HCT116 (cell line): ENCODE results near the gene MEGF8. TPM values are rescaled to one million over a fixed set of nuclear protein-coding genes. Genes with fewer than 3 reads are reported as not detected.

ENCODE experiments used
- ATAC-seq: fragments of 200-7000 bp; cut with Tn5 transposase; 2 replicates; pipeline ENCODE4 v1.9.1; 2020; ENCODE audit warnings: mild to moderate bottlenecking, moderate library complexity
- BruUV-seq: library from RNA; stranded (reverse); fragments of 400-500 nt; replicated peaks from 2 replicates; lab custom pipeline; 2021; lab: Mats Ljungman, UMichigan
- CTCF ChIA-PET: fragments of 300-600 bp; sonication (Branson Sonifier 250); formaldehyde crosslinking; loops from one replicate; lab custom pipeline; 2021; ENCODE audit warnings: antibody characterized with exemption; lab: Charles Lee
- POLR2A ChIA-PET: fragments of 300-600, 350-600 bp; sonication (Branson Sonifier 250); formaldehyde crosslinking; loops from one replicate; lab custom pipeline; 2021; ENCODE audit warnings: antibody characterized with exemption; lab: Charles Lee
- RAD21 ChIA-PET, 2 experiments: fragments of 300-600 bp; sonication (Branson Sonifier 250); formaldehyde crosslinking; loops; one replicate each; lab custom pipeline; 2023; ENCODE audit warnings: low total read pairs in 2 of 2; ENCODE audit not compliant: uncharacterized antibody in 2 of 2, unreplicated experiment in 2 of 2, low non-redundant PET in 1 of 2; lab: Charles Lee
- DNase-seq: peaks from one replicate; pipeline ENCODE4 v3.0.0-alpha.2; 2010; ENCODE audit warnings: low read depth, low spot score
- H2AFZ ChIP-seq: fragments of 200-600 bp; shearing (Covaris generic), sonication (generic); 2 replicates; pipeline ENCODE4 v1.6.1; 2017; ENCODE audit warnings: low read depth, mixed run types, mixed read lengths, antibody characterized with exemption, low read length; ENCODE audit not compliant: poor library complexity, severe bottlenecking
- H3K27ac ChIP-seq: 2 replicates; pipeline ENCODE4 v1.5.1; 2012; ENCODE audit warnings: low read depth, low read length
- H3K27me3 ChIP-seq: fragments of 200-600 bp; sonication (generic); 2 replicates; pipeline ENCODE4 v1.6.1; 2016; ENCODE audit warnings: mixed run types, low read length, mixed read lengths; ENCODE audit not compliant: insufficient read depth
- H3K36me3 ChIP-seq, 2 experiments: fragments of 200-500 bp in 1 of 2; fragments of 200-600 bp in 1 of 2; sonication (Bioruptor generic) in 1 of 2; sonication (generic) in 1 of 2; 2 replicates each; pipeline versions ENCODE4 v1.5.1 to v1.6.1; 2014 to 2016; ENCODE audit warnings: low read length in 2 of 2, inconsistent platforms in 1 of 2, mixed read lengths in 1 of 2, mixed run types in 1 of 2; ENCODE audit not compliant: insufficient read depth in 2 of 2, control insufficient read depth in 1 of 2
- H3K4me1 ChIP-seq, 2 experiments: fragments of 200-600 bp in 1 of 2; sonication (generic) in 1 of 2; 2 replicates each; pipeline versions ENCODE4 v1.5.1 to v1.6.1; 2012 to 2017; ENCODE audit warnings: low read length in 2 of 2, inconsistent platforms in 1 of 2, mild to moderate bottlenecking in 1 of 2, mixed read lengths in 1 of 2, mixed run types in 1 of 2, moderate library complexity in 1 of 2; ENCODE audit not compliant: insufficient read depth in 2 of 2, control insufficient read depth in 1 of 2
- H3K4me2 ChIP-seq: fragments of 200-600 bp; sonication (generic); 2 replicates; pipeline ENCODE4 v1.6.1; 2017; ENCODE audit warnings: mixed run types, low read length, mixed read lengths
- H3K4me3 ChIP-seq, 2 experiments: fragments of 200-600 bp in 1 of 2; sonication (generic) in 1 of 2; replicated peaks in 1 of 2; 2 replicates each; pipeline ENCODE4 v1.5.1; 2011 to 2016; ENCODE audit warnings: low read length in 2 of 2, control low read depth in 1 of 2, low read depth in 1 of 2, mild to moderate bottlenecking in 1 of 2, mixed read lengths in 1 of 2, mixed run types in 1 of 2
- H3K79me2 ChIP-seq: fragments of 200-600 bp; sonication (generic); 2 replicates; pipeline ENCODE4 v1.6.1; 2017; ENCODE audit warnings: mild to moderate bottlenecking, mixed run types, low read length, moderate library complexity, mixed read lengths; ENCODE audit not compliant: insufficient read depth
- H3K9ac ChIP-seq: fragments of 200-600 bp; sonication (generic); 2 replicates; pipeline ENCODE4 v1.6.1; 2016; ENCODE audit warnings: low read length, mixed read lengths
- H3K9me2 ChIP-seq: fragments of 200-600 bp; sonication (generic), shearing (Covaris generic); 2 replicates; pipeline ENCODE4 v1.6.1; 2017; ENCODE audit warnings: mixed run types, mild to moderate bottlenecking, moderate library complexity; ENCODE audit not compliant: insufficient read depth
- H3K9me3 ChIP-seq, 2 experiments: fragments of 200-500 bp in 1 of 2; fragments of 200-600 bp in 1 of 2; sonication (Bioruptor generic) in 1 of 2; sonication (generic) in 1 of 2; 2 replicates each; pipeline ENCODE4 v1.6.1; 2014 to 2017; ENCODE audit warnings: low read length in 2 of 2, mixed read lengths in 2 of 2, inconsistent platforms in 1 of 2, low read depth in 1 of 2, mild to moderate bottlenecking in 1 of 2, mixed run types in 1 of 2, moderate library complexity in 1 of 2; ENCODE audit not compliant: control insufficient read depth in 1 of 2, insufficient read depth in 1 of 2
- H4K20me1 ChIP-seq: fragments of 200-600 bp; sonication (generic), shearing (Covaris generic); 2 replicates; pipeline ENCODE4 v1.6.1; 2017; ENCODE audit warnings: mixed run types, mild to moderate bottlenecking, moderate library complexity; ENCODE audit not compliant: insufficient read depth
- CBX3 ChIP-seq: IDR thresholded peaks from 2 replicates; pipeline ENCODE4 v1.6.1; 2012; ENCODE audit warnings: low read depth
- CEBPB ChIP-seq: IDR thresholded peaks from 2 replicates; pipeline ENCODE4 v1.6.1; 2012; ENCODE audit warnings: low read depth
- ELF1 ChIP-seq: IDR thresholded peaks from 2 replicates; pipeline ENCODE4 v1.6.1; 2012; ENCODE audit warnings: low read depth, borderline replicate concordance
- EZH2 ChIP-seq: fragments of 200-600 bp; sonication (generic); IDR thresholded peaks from 2 replicates; pipeline ENCODE4 v1.6.1; 2017; ENCODE audit warnings: antibody characterized with exemption, mixed run types
- EZH2phosphoT487 ChIP-seq: fragments of 200-600 bp; IDR thresholded peaks from 2 replicates; pipeline ENCODE4 v1.6.1; 2018; ENCODE audit warnings: antibody characterized with exemption, borderline replicate concordance
- JUND ChIP-seq: IDR thresholded peaks from 2 replicates; pipeline ENCODE4 v1.6.1; 2012
- POLR2A ChIP-seq: IDR thresholded peaks from 2 replicates; pipeline ENCODE4 v1.7.0; 2011; ENCODE audit warnings: borderline replicate concordance; ENCODE audit not compliant: insufficient read depth, insufficient read length; ENCODE audit errors: extremely low read depth
- SIN3A ChIP-seq: IDR thresholded peaks from 2 replicates; pipeline ENCODE4 v1.6.1; 2012; ENCODE audit warnings: low read depth
- SRF ChIP-seq: IDR thresholded peaks from 2 replicates; pipeline ENCODE4 v1.6.1; 2012; ENCODE audit warnings: low read depth
- YY1 ChIP-seq: IDR thresholded peaks from 2 replicates; pipeline ENCODE4 v1.6.1; 2011; ENCODE audit warnings: low read length, low read depth, moderate library complexity, mild to moderate bottlenecking; ENCODE audit not compliant: insufficient replicate concordance; ENCODE audit errors: extremely low read depth
- ZFX ChIP-seq: fragments of 450-650 bp; IDR thresholded peaks from 2 replicates; pipeline ENCODE4 v1.6.1; 2017
- ZNF274 ChIP-seq: fragments of 200-500 bp; sonication (Bioruptor generic); IDR thresholded peaks from 2 replicates; pipeline ENCODE4 v1.6.1; 2014; ENCODE audit warnings: mild to moderate bottlenecking, low read depth, low read length, inconsistent platforms
- intact Hi-C: fragments of 100-400 bp; cut with micrococcal nuclease; formaldehyde crosslinking; loops from 2 replicates; pipeline ENCODE4 v1.10.0; 2022
- total RNA-seq: library from RNA; stranded (reverse); gene quantifications from one replicate; pipeline ENCODE4 v1.2.1, GENCODE V29; 2021; ENCODE audit not compliant: unreplicated experiment
- TF ChIP-seq, protein P1 (sequence below): IDR thresholded peaks from 2 replicates; pipeline ENCODE4 v1.6.1; 2012
- TF ChIP-seq, protein P2 (sequence below): IDR thresholded peaks from 2 replicates; pipeline ENCODE4 v1.6.1; 2012
- TF ChIP-seq, protein P3 (sequence below): IDR thresholded peaks from 2 replicates; pipeline ENCODE4 v1.6.1; 2011; ENCODE audit warnings: mild to moderate bottlenecking, low read length, moderate library complexity; ENCODE audit not compliant: insufficient replicate concordance; ENCODE audit errors: extremely low read depth
- TF ChIP-seq, protein P4 (sequence below), 3 experiments: fragments of 200-600 bp in 1 of 3; sonication (generic) in 1 of 3; IDR thresholded peaks in 2 of 3; conservative IDR thresholded peaks in 1 of 3; 2 replicates each; pipeline ENCODE4 v1.5.1; 2012 to 2017; ENCODE audit warnings: low read depth in 2 of 3, low read length in 2 of 3, antibody characterized with exemption in 1 of 3, borderline replicate concordance in 1 of 3, control low read depth in 1 of 3, mild to moderate bottlenecking in 1 of 3, mixed read lengths in 1 of 3, mixed run types in 1 of 3, moderate library complexity in 1 of 3; ENCODE audit not compliant: insufficient read depth in 1 of 3

Gene MEGF8
- total RNA-seq, 1 experiment from 2014 or later, result 24.0 TPM

DNA sequence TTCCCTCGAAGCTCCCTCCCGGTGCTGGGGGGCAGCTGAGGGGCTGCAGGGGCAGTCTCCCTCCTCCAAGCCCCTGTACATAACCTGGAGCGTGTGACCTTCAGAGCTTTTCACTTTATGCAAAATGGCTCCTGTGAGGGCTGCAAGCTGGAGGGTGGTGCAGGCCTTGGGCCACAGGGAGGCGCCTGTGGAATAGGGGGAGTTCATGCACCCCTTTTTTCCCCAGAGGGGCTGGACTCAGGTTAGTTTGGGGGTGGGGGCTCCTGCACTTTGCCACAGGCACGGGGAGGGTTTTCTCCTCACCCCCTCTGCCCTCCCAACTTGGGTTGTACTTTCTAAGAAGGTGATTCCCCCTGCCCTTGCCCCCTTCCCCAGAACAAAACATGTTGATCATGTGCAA lies 30.1 kb upstream of the MEGF8 start:
- no peak overlapping the region for H2AFZ ChIP-seq
- TF ChIP-seq, protein P1, sequence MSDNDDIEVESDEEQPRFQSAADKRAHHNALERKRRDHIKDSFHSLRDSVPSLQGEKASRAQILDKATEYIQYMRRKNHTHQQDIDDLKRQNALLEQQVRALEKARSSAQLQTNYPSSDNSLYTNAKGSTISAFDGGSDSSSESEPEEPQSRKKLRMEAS, result no peak
- TF ChIP-seq SIN3A, result no peak
- TF ChIP-seq POLR2A, result no peak
- no peak for TF ChIP-seq EZH2
- TF ChIP-seq ZNF274, result no peak
- TF ChIP-seq, protein P2, sequence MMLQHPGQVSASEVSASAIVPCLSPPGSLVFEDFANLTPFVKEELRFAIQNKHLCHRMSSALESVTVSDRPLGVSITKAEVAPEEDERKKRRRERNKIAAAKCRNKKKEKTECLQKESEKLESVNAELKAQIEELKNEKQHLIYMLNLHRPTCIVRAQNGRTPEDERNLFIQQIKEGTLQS, result no peak
- TF ChIP-seq JUND, result no peak
- no peak for TF ChIP-seq ZFX
- no peak for TF ChIP-seq ELF1
- no peak for TF ChIP-seq EZH2phosphoT487
- no peak for TF ChIP-seq CBX3
- no peak for TF ChIP-seq YY1
- TF ChIP-seq, protein P3, sequence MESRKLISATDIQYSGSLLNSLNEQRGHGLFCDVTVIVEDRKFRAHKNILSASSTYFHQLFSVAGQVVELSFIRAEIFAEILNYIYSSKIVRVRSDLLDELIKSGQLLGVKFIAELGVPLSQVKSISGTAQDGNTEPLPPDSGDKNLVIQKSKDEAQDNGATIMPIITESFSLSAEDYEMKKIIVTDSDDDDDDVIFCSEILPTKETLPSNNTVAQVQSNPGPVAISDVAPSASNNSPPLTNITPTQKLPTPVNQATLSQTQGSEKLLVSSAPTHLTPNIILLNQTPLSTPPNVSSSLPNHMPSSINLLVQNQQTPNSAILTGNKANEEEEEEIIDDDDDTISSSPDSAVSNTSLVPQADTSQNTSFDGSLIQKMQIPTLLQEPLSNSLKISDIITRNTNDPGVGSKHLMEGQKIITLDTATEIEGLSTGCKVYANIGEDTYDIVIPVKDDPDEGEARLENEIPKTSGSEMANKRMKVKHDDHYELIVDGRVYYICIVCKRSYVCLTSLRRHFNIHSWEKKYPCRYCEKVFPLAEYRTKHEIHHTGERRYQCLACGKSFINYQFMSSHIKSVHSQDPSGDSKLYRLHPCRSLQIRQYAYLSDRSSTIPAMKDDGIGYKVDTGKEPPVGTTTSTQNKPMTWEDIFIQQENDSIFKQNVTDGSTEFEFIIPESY, result no peak
- no peak for TF ChIP-seq CEBPB
- TF ChIP-seq, protein P4, sequence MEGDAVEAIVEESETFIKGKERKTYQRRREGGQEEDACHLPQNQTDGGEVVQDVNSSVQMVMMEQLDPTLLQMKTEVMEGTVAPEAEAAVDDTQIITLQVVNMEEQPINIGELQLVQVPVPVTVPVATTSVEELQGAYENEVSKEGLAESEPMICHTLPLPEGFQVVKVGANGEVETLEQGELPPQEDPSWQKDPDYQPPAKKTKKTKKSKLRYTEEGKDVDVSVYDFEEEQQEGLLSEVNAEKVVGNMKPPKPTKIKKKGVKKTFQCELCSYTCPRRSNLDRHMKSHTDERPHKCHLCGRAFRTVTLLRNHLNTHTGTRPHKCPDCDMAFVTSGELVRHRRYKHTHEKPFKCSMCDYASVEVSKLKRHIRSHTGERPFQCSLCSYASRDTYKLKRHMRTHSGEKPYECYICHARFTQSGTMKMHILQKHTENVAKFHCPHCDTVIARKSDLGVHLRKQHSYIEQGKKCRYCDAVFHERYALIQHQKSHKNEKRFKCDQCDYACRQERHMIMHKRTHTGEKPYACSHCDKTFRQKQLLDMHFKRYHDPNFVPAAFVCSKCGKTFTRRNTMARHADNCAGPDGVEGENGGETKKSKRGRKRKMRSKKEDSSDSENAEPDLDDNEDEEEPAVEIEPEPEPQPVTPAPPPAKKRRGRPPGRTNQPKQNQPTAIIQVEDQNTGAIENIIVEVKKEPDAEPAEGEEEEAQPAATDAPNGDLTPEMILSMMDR (IDR thresholded peaks at IDR 0.05 in 2 of 3, conservative IDR thresholded peaks at IDR 0.05 in 1 of 3; ENCODE audit: borderline replicate concordance in 1 of 3, insufficient read depth in 1 of 3, low read depth in 2 of 3, low read length in 2 of 3), result no peak
- no peak for TF ChIP-seq SRF
- no peak overlapping the region for H3K4me3 ChIP-seq
- no peaks in the 10 kb centered on the region for H3K27me3 ChIP-seq
- peak overlapping the region; percentile 52; the same call in 1 of the 2 replicates for H3K27ac ChIP-seq
- intact Hi-C loops, result no loop called here
- H3K9ac ChIP-seq, result no peak overlapping the region
- H3K79me2 ChIP-seq, result no peaks in the 10 kb centered on the region
- BruUV-seq, result TSS peak; percentile 39
- H3K4me1 ChIP-seq, result peaks cover 18 to 33% of the 10 kb centered on the region in 2 experiments
- CTCF ChIA-PET, result interaction anchor here (1.0 to 3.0 kb wide), 3 partner anchors 11 to 51 kb away, joined by 3 to 26 read pairs (median 6); no protein-coding TSS in a partner anchor
- DNase-seq, result no peak
- H3K36me3 ChIP-seq, result peaks cover 7 to 11% of the 10 kb centered on the region in 2 experiments; a peak in 3 of 4 replicates
- no peak for ATAC-seq
- H3K9me3 ChIP-seq, result no peaks in the 10 kb centered on the region
- no peaks in the 10 kb centered on the region for H3K9me2 ChIP-seq
- POLR2A ChIA-PET, result interaction anchor here (0.6 kb wide), 2 partner anchors 9 to 1682 kb away, joined by 4 read pairs; no protein-coding TSS in a partner anchor
- no peaks in the 10 kb centered on the region for H4K20me1 ChIP-seq
- RAD21 ChIA-PET, result no interaction called here
- H3K4me2 ChIP-seq, result no peak overlapping the region
